PC-3 (cell line): ENCODE results near the gene TARS1.

Experiments
- CTCF ChIP-seq: fragments of 300-600 bp; sonication (generic); conservative IDR thresholded peaks from 2 replicates; pipeline ENCODE4 v1.5.1; 2017; ENCODE audit warnings: antibody characterized with exemption, low read depth, mild to moderate bottlenecking, low read length
- EZH2 ChIP-seq: fragments of 300-600 bp; sonication (generic); IDR thresholded peaks from one replicate; pipeline ENCODE4 v1.6.1; 2017; ENCODE audit warnings: antibody characterized with exemption, mild to moderate bottlenecking, low read length; ENCODE audit not compliant: unreplicated experiment
- EZH2phosphoT487 ChIP-seq: fragments of 300-600 bp; sonication (generic); IDR thresholded peaks from 2 replicates; pipeline ENCODE4 v1.6.1; 2018; ENCODE audit warnings: mild to moderate bottlenecking, antibody characterized with exemption, low read length, borderline replicate concordance

DNA sequence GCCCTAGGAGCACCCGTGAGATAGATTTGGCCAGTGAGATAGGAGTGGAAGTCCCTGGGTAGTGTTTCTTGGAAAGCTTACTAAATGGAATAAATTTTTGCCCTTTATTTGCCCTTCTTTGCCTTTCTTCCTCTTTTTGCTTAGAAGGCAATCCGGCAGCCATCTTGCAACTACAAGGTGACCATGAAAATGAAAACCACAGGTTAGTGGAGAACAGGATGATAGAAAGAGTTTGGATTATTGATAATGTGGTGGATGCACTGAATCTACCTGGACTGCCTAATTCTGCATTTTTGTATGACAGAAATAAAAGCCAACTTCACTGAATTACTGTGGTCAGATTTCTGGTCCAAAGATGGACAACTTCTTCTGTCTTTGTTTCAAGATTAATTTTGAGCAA is 33.2 kb downstream of the TARS1 start:
- TF ChIP-seq CTCF (no peak), EZH2 (no peak), EZH2phosphoT487 (no peak)
